Transverse colon (tissue), 4 donors: Measurements from ENCODE around the gene PPFIA4. TPM values are rescaled to one million over a fixed set of nuclear protein-coding genes. Genes with fewer than 3 reads are reported as not detected.

Experiments used
- DNase-seq: peaks from one replicate; pipeline ENCODE4 v3.0.0-alpha.2; 2019
- H3K27ac ChIP-seq, 4 donors: fragments of 200-600 bp; sonication (generic); 2 replicates each; pipeline ENCODE4 v1.5.1; 2016 to 2018; ENCODE audit warnings: inconsistent platforms in 4 of 4
- H3K27me3 ChIP-seq: fragments of 200-600 bp; sonication (generic); 2 replicates; pipeline ENCODE4 v1.5.1; 2017; ENCODE audit warnings: inconsistent platforms
- H3K36me3 ChIP-seq, 4 donors: fragments of 200-600 bp; sonication (generic); 2 replicates each; pipeline ENCODE4 v1.5.1; 2017 to 2019; ENCODE audit warnings: inconsistent platforms in 4 of 4
- H3K4me1 ChIP-seq, 4 donors: fragments of 200-600 bp; sonication (generic); 2 replicates each; pipeline ENCODE4 v1.5.1; 2017 to 2020; ENCODE audit warnings: inconsistent platforms in 4 of 4
- H3K4me3 ChIP-seq, 4 donors: fragments of 200-600 bp; sonication (generic); 1 replicate in 1 of 4; 2 replicates in 3 of 4; pipeline versions ENCODE4 v1.5.1 to v1.6.1; 2017 to 2019; ENCODE audit warnings: inconsistent platforms in 4 of 4
- H3K9me3 ChIP-seq, 2 donors: fragments of 200-600 bp; sonication (generic); 2 replicates each; pipeline ENCODE4 v1.5.1; 2017 to 2019; ENCODE audit warnings: inconsistent platforms in 2 of 2
- EP300 ChIP-seq: sonication (generic); formaldehyde crosslinking; IDR thresholded peaks from one replicate; pipeline ENCODE4 v1.6.1; 2017; ENCODE audit warnings: antibody characterized with exemption, low read depth
- POLR2A ChIP-seq: fragments of 450-650 bp; IDR thresholded peaks from one replicate; pipeline ENCODE4 v1.6.1; 2016; ENCODE audit warnings: antibody characterized with exemption, mild to moderate bottlenecking, moderate library complexity
- POLR2AphosphoS5 ChIP-seq, 3 donors: sonication (generic); formaldehyde crosslinking; IDR thresholded peaks; one replicate each; pipeline ENCODE4 v1.6.1; 2016; ENCODE audit warnings: antibody characterized with exemption in 3 of 3
- WGBS, 2 donors: methylation state at CpG; one replicate each; pipeline ENCODE4 v1.1.5; 2018; ENCODE audit warnings: low coverage in 1 of 2; 5-methylcytosine and 5-hydroxymethylcytosine counted together
- in situ Hi-C, 4 donors: fragments of 200-750 bp; cut with MboI; loops; one replicate each; pipeline versions ENCODE4 v1.15.0 to v1.15.1; 2017; ENCODE audit warnings: low sequenced_read_pairs in 3 of 4, low pct_ligation_motif_present in 1 of 4, low pct_unique_long_range_greater_than_20kb in 1 of 4
- intact Hi-C: fragments of 100-400 bp; cut with DNase I; formaldehyde crosslinking; loops from one replicate; pipeline ENCODE4 v1.15.1; 2023; ENCODE audit warnings: low total_unique reads
- total RNA-seq, 4 donors: library from RNA; depleted of rRNA; stranded (reverse); fragments of >200 nt; gene quantifications; one replicate each; pipeline ENCODE4 v1.1.0, GENCODE V29; 2016
- TF ChIP-seq, protein P1 (sequence below), 5 experiments: fragments of 200-600 bp in 3 of 5; fragments of 450-650 bp in 2 of 5; sonication (generic) in 3 of 5; IDR thresholded peaks; 1 replicate in 2 of 5; 2 replicates in 3 of 5; pipeline ENCODE4 v1.5.1; 2016 to 2017; ENCODE audit warnings: antibody characterized with exemption in 5 of 5, inconsistent platforms in 3 of 5, mild to moderate bottlenecking in 2 of 5, moderate library complexity in 1 of 5

PPFIA4 gene
- total RNA-seq, 4 donors from 2014 or later: 0.41 to 1.1 (median 0.48) TPM; not detected in 1

DNA sequence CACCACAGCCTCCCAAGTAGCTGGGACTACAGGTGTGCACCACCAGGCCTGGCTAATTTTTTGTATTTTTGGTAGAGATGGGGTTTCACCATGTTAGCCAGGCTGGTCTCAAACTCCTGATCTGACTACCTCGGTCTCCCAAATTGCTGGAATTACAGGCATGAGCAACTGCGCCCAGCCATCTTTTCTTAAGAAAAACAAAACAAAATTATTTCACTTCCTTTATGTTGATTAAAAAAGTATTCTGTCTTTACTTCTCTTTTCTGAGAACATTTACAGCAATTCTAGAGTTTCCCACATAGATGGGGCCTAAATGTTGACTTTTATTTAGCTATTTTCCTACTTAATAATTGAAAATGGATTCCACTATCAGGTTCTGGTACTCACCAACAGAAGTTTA lies 36.4 kb upstream of the PPFIA4 start:
- no peaks in the 10 kb centered on the region for H3K9me3 ChIP-seq
- peaks cover 19% of the 10 kb centered on the region for H3K27me3 ChIP-seq
- DNase-seq: no peak
- no peak for TF ChIP-seq POLR2AphosphoS5 (IDR thresholded peaks at IDR 0.05)
- no peaks in the 10 kb centered on the region for H3K36me3 ChIP-seq
- intact Hi-C loops (no loop called here), in situ Hi-C loops (loop anchor here in 2 of 4 donors (10.0 to 25.0 kb wide), 2 partner anchors 65 to 228 kb away; partner anchors contain the start of gene KLHL12 (in 2 of the 2))
- no peak overlapping the region for H3K4me3 ChIP-seq
- 80 to 88% methylated on average over 2 of the region's 2 CpGs for WGBS, 2 donors
- H3K27ac ChIP-seq: no peak overlapping the region
- H3K4me1 ChIP-seq: no peaks in the 10 kb centered on the region

DNA sequence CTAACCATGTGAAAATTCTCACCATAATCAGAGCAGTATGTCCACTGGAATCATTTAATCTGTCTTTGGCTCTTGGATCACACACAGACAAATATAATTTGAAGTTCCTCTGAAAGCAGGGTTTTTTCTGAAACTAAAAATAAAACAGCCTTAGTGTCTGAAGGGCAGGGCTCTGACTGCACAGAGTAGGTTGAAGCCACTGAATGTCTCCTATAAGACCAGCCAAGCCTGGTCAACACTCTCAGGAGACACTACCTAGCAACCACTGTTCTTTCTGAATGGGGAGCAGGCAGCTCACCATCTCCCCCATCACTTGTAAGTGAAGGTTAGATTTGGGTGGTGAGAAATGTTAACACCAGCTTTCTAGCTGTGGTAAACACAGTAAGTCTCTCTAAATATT lies 35.2 kb upstream of the PPFIA4 start:
- Histone ChIP-seq H3K36me3 (no peaks in the 10 kb centered on the region), H3K4me1 (no peaks in the 10 kb centered on the region), H3K9me3 (no peaks in the 10 kb centered on the region), H3K27me3 (peaks cover 29% of the 10 kb centered on the region), H3K27ac (no peak overlapping the region), H3K4me3 (no peak overlapping the region)
- no peak for DNase-seq
- intact Hi-C loops: no loop called here
- no peak for TF ChIP-seq POLR2AphosphoS5 (IDR thresholded peaks at IDR 0.05)
- no peak for TF ChIP-seq EP300
- TF ChIP-seq, protein P1, sequence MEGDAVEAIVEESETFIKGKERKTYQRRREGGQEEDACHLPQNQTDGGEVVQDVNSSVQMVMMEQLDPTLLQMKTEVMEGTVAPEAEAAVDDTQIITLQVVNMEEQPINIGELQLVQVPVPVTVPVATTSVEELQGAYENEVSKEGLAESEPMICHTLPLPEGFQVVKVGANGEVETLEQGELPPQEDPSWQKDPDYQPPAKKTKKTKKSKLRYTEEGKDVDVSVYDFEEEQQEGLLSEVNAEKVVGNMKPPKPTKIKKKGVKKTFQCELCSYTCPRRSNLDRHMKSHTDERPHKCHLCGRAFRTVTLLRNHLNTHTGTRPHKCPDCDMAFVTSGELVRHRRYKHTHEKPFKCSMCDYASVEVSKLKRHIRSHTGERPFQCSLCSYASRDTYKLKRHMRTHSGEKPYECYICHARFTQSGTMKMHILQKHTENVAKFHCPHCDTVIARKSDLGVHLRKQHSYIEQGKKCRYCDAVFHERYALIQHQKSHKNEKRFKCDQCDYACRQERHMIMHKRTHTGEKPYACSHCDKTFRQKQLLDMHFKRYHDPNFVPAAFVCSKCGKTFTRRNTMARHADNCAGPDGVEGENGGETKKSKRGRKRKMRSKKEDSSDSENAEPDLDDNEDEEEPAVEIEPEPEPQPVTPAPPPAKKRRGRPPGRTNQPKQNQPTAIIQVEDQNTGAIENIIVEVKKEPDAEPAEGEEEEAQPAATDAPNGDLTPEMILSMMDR (IDR thresholded peaks at IDR 0.05): no peak
- no peak for TF ChIP-seq POLR2A
- in situ Hi-C loops: loop anchor here in 2 of 4 donors (10.0 to 25.0 kb wide), 2 partner anchors 66 to 229 kb away; partner anchors contain the start of gene KLHL12 (in 2 of the 2)

DNA sequence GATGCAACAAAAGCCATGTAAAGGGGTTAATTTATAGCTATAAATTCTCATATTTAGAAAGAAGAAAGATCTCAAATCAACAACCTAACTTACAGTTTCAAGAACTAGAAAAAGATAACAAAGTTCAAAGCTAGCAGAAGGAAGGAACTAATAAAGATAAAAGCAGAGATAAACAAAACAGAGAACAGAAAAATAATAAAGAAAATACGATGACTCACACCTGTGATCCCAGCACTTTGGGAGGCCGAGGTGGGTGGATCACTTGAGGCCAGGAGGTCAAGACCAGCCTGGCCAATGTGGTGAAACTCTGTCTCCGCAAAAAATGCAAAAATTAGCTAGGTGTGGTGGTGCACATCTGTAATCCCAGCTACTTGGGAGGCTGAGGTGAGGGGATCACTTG lies 31.5 kb upstream of the PPFIA4 start:
- H3K4me3 ChIP-seq: no peak overlapping the region
- peaks cover 0 to 7% (median 0%) of the 10 kb centered on the region in 4 donors for H3K4me1 ChIP-seq
- no peak overlapping the region for H3K27ac ChIP-seq
- no peak for DNase-seq
- H3K27me3 ChIP-seq: peaks cover 35% of the 10 kb centered on the region
- in situ Hi-C loops (loop anchor here in 2 of 4 donors (10.0 to 25.0 kb wide), 2 partner anchors 70 to 232 kb away; partner anchors contain the start of gene KLHL12 (in 2 of the 2)), intact Hi-C loops (no loop called here)
- no peaks in the 10 kb centered on the region for H3K9me3 ChIP-seq
- 33 to 43% methylated on average over 3 of the region's 3 CpGs for WGBS, 2 donors
- H3K36me3 ChIP-seq: no peaks in the 10 kb centered on the region
- TF ChIP-seq EP300 (no peak), POLR2A (no peak), POLR2AphosphoS5 (IDR thresholded peaks at IDR 0.05) (no peak)
- TF ChIP-seq, protein P1 (IDR thresholded peaks at IDR 0.05): no peak

DNA sequence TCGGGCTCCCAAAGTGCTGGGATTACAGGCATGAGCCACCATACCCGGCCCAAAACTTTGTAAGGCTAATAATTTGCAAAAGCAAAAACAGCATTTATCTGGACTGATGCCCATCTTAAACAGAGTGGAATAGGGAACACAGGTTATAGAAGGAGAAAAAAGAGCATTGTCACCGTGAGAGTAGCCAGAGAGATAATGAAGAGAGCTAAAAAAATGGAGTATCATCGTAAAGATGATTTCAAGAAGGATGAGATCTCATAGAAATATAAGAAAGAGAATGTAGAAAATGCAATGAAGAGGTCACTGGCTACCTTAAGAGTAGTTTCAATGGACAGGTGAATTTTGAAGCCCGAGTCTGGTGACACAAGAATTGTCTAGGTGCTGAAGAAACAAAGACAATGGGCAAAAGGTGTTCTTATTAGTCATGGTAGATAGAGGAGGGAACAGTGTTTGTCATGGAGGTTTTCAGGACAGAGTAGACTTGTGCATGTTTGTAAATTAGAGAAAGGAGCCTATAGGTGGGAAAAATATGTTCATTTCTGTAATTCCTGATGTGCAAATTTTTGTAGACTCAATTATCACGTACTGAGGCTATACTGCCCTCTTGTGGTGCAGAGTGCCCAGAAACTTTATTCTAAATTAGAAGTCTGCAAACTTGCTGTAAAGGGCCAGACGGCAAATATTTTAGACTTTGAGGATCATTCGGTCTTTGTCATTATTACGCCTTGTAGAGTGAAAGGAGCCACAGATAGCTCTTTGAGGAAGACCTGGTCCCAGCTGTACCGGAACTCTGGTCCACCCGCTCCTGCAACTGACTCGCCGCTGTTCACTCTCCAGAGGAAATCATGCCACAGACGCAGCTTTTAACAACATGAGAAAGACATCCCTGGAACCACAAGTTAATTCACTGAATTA lies 27.2 kb upstream of the PPFIA4 start:
- Histone ChIP-seq H3K36me3 (no peaks in the 10 kb centered on the region), H3K9me3 (no peaks in the 10 kb centered on the region), H3K27me3 (peaks cover 24% of the 10 kb centered on the region), H3K4me3 (no peak overlapping the region), H3K27ac (no peak overlapping the region), H3K4me1 (peaks cover 0 to 7% (median 0%) of the 10 kb centered on the region in 4 donors)
- 28 to 44% methylated on average over 7 to 14 of the region's 14 CpGs for WGBS, 2 donors
- intact Hi-C loops: no loop called here
- in situ Hi-C loops: loop anchor here in 2 of 4 donors (10.0 to 25.0 kb wide), 2 partner anchors 74 to 237 kb away; partner anchors contain the start of gene KLHL12 (in 2 of the 2)
- DNase-seq: peak; percentile 54
- TF ChIP-seq POLR2AphosphoS5 (IDR thresholded peaks at IDR 0.05) (no peak), POLR2A (no peak), EP300 (no peak)
- TF ChIP-seq, protein P1 (IDR thresholded peaks at IDR 0.05): peak; percentile 68 to 87 (median 80)
